ENCODE data around the gene SLC38A10. TPM values are rescaled to one million over a fixed set of nuclear protein-coding genes. Genes with fewer than 3 reads are reported as not detected.

The SLC38A10 gene
- total and polyA plus RNA-seq, 2 of the 13 experiments (the other 11 are each of a cell fraction or from before 2014, with no cell fraction given) = 23.4 to 55.8 TPM

DNA sequence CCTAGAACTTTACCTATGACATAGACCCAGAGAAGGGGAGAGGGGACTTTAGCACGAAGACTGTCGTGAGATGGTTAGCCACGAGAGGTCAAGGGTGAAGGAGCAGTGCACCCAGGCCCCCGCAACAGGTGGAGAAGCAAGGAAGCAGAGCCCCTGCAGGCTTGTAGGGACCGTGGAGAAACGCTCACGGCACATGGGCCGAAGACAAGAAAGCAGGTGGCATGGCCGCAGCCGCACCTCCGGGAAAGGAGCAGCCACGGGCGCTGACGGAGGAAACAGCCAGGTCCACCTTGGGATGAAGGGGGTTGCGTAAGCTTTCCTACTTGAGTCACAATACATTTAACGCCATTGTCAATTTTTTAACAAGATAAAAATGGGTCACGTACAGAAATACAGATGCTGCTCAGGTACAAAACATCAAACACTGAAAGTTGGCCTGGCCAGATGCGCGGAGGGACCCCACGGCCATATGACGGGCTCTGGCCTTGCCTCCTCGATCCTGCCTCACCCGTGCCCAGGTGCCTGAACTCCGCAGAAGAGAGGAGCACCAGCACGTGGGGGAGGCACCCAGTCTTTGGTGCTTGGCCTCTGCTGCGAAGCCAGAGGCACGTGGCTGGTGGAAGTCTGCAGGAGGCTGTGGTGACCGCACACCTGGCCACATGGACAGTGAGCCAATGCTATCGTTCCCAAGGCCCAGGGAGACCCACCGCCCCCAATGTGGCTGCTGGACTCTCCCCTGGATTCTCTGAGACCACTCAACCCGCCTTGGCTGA lies 21.2 kb downstream of the SLC38A10 start:
- no peak overlapping the region for H3K27ac ChIP-seq (ENCODE audit: extremely low read length, insufficient read depth, low read length)
- H3K36me3 ChIP-seq (replicated peaks in 1 of 2; ENCODE audit: control insufficient read depth in 1 of 2, insufficient read depth in 2 of 2, low read length in 2 of 2) = peaks cover 42 to 65% of the 10 kb centered on the region in 2 experiments; a peak in 4 of 5 replicates
- ATAC-seq (no peak), DNase-seq (ENCODE audit: low spot score) (no peak), FAIRE-seq (no peak)
- ChIA-PET CTCF (ENCODE audit: low intra/inter-chr PET ratio, low total read pairs) (no interaction called here), POLR2A (no interaction called here)
- H3K79me2 ChIP-seq (ENCODE audit: insufficient read depth, low read length) = no peaks in the 10 kb centered on the region
- intact Hi-C loops (cut with micrococcal nuclease; ENCODE audit: unreplicated experiment) = no loop called here
- no peaks in the 10 kb centered on the region for H3K27me3 ChIP-seq (ENCODE audit: control insufficient read depth in 1 of 2, insufficient read depth in 2 of 2, low read length in 2 of 2)
- in situ Hi-C loops (cut with HindIII; ENCODE audit: extremely low pct_ligation_motif_present, low pct_unique_long_range_greater_than_20kb) = no loop called here
- no peaks in the 10 kb centered on the region for H3K9me3 ChIP-seq (ENCODE audit: low read length)
- H3K4me1 ChIP-seq (ENCODE audit: insufficient read depth, low read length) = no peaks in the 10 kb centered on the region
- H3K4me2 ChIP-seq (ENCODE audit: low read depth, low read length) = no peak overlapping the region
- H3K4me3 ChIP-seq (replicated peaks in 1 of 3; ENCODE audit: insufficient read depth in 1 of 3, low read depth in 2 of 3, low read length in 3 of 3) = no peak overlapping the region
- no peak overlapping the region for H2AFZ ChIP-seq (ENCODE audit: low read length)
- BruUV-seq (replicated peaks) = no TSS peak
- TF ChIP-seq ZNF225 (CRISPR knock-in tag; IDR thresholded peaks at IDR 0.05) (no peak), ARHGAP35 (CRISPR knock-in tag; IDR thresholded peaks at IDR 0.05; ENCODE audit: borderline replicate concordance) (no peak), SRSF9 (IDR thresholded peaks at IDR 0.05; ENCODE audit: borderline replicate concordance, insufficient read depth, low read depth, low read length, poor library complexity, severe bottlenecking) (no peak), CEBPB (IDR thresholded peaks at IDR 0.05; ENCODE audit: borderline replicate concordance, low read depth, low read length) (peak; percentile 37; the same call in 1 of the 2 replicates)
- TF ChIP-seq, protein P1, sequence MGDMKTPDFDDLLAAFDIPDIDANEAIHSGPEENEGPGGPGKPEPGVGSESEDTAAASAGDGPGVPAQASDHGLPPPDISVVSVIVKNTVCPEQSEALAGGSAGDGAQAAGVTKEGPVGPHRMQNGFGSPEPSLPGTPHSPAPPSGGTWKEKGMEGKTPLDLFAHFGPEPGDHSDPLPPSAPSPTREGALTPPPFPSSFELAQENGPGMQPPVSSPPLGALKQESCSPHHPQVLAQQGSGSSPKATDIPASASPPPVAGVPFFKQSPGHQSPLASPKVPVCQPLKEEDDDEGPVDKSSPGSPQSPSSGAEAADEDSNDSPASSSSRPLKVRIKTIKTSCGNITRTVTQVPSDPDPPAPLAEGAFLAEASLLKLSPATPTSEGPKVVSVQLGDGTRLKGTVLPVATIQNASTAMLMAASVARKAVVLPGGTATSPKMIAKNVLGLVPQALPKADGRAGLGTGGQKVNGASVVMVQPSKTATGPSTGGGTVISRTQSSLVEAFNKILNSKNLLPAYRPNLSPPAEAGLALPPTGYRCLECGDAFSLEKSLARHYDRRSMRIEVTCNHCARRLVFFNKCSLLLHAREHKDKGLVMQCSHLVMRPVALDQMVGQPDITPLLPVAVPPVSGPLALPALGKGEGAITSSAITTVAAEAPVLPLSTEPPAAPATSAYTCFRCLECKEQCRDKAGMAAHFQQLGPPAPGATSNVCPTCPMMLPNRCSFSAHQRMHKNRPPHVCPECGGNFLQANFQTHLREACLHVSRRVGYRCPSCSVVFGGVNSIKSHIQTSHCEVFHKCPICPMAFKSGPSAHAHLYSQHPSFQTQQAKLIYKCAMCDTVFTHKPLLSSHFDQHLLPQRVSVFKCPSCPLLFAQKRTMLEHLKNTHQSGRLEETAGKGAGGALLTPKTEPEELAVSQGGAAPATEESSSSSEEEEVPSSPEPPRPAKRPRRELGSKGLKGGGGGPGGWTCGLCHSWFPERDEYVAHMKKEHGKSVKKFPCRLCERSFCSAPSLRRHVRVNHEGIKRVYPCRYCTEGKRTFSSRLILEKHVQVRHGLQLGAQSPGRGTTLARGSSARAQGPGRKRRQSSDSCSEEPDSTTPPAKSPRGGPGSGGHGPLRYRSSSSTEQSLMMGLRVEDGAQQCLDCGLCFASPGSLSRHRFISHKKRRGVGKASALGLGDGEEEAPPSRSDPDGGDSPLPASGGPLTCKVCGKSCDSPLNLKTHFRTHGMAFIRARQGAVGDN (CRISPR knock-in tag; IDR thresholded peaks at IDR 0.05) = peak; percentile 14; the same call in 1 of the 2 replicates
- 98% methylated on average over 28 of the region's 31 CpGs for WGBS (ENCODE audit: low lambda C conversion rate)
- no peaks in the 10 kb centered on the region for H4K20me1 ChIP-seq (ENCODE audit: insufficient read depth, low read length)
- H3K9ac ChIP-seq (ENCODE audit: insufficient read depth, low read depth, low read length) = no peak overlapping the region

Measured in HepG2 (cell line).